HEK293 (cell line): Measurements from ENCODE around the gene GRAMD1B.

Experiments used
- CTCF ChIA-PET: fragments of 350-600 bp; formaldehyde crosslinking; extraction: SDS; loops from one replicate; lab custom pipeline; 2021; ENCODE audit warnings: antibody characterized with exemption; lab: Yijun Ruan, JAX
- POLR2A ChIA-PET: fragments of 300-600 bp; formaldehyde crosslinking; extraction: SDS; loops from one replicate; lab custom pipeline; 2020; ENCODE audit warnings: antibody characterized with exemption, inconsistent platforms; lab: Yijun Ruan, JAX
- H3K27ac ChIP-seq: fragments of 200-500 bp; sonication (Bioruptor generic); 2 replicates; pipeline ENCODE4 v1.5.1; 2014; ENCODE audit warnings: low read depth, low read length, control low read depth, inconsistent platforms; ENCODE audit errors: extremely low read depth
- H3K36me3 ChIP-seq, 2 experiments: fragments of 200-500 bp in 1 of 2; sonication (Bioruptor generic) in 1 of 2; 1 replicate in 1 of 2; 2 replicates in 1 of 2; pipeline ENCODE4 v1.5.1; 2014 to 2017; ENCODE audit warnings: inconsistent platforms in 2 of 2, low read length in 2 of 2; ENCODE audit not compliant: control insufficient read depth in 2 of 2, insufficient read depth in 1 of 2
- H3K4me1 ChIP-seq: fragments of 200-500 bp; sonication (Bioruptor generic); 2 replicates; pipeline ENCODE4 v1.5.1; 2014; ENCODE audit warnings: mild to moderate bottlenecking, low read length, inconsistent platforms; ENCODE audit not compliant: control insufficient read depth, insufficient read depth
- H3K4me3 ChIP-seq: 2 replicates; pipeline ENCODE4 v1.5.1; 2011; ENCODE audit warnings: low read depth, mild to moderate bottlenecking, control low read depth, low read length, moderate library complexity
- H3K9me3 ChIP-seq: fragments of 200-500 bp; sonication (Bioruptor generic); 2 replicates; pipeline ENCODE4 v1.5.1; 2014; ENCODE audit warnings: low read depth, low read length, inconsistent platforms; ENCODE audit not compliant: control insufficient read depth, insufficient read depth
- ATF2 ChIP-seq: fragments of 450-650 bp; formaldehyde crosslinking; IDR thresholded peaks from 2 replicates; pipeline ENCODE4 v1.5.1; 2016; ENCODE audit warnings: missing biosample characterization, missing genetic modification characterization, low read depth
- HOXA7 ChIP-seq: sonication (generic); formaldehyde crosslinking; IDR thresholded peaks from 2 replicates; pipeline ENCODE4 v1.8.1; 2022; ENCODE audit warnings: missing genetic modification reagents, borderline replicate concordance
- KLF7 ChIP-seq: fragments of 450-650 bp; formaldehyde crosslinking; IDR thresholded peaks from 2 replicates; pipeline ENCODE4 v1.5.1; 2016; ENCODE audit warnings: missing biosample characterization, missing genetic modification characterization, borderline replicate concordance
- PRDM1 ChIP-seq: fragments of 450-650 bp; formaldehyde crosslinking; IDR thresholded peaks from 2 replicates; pipeline ENCODE4; 2016; ENCODE audit warnings: missing biosample characterization, missing genetic modification characterization
- TSHZ1 ChIP-seq: fragments of 450-650 bp; formaldehyde crosslinking; IDR thresholded peaks from 2 replicates; pipeline ENCODE4 v1.5.1; 2016; ENCODE audit warnings: missing biosample characterization, missing genetic modification characterization, borderline replicate concordance
- ZBTB1 ChIP-seq: fragments of 450-650 bp; formaldehyde crosslinking; IDR thresholded peaks from 2 replicates; pipeline ENCODE4 v1.5.1; 2016; ENCODE audit warnings: missing biosample characterization, missing genetic modification characterization
- ZFP3 ChIP-seq: fragments of 450-650 bp; formaldehyde crosslinking; IDR thresholded peaks from 2 replicates; pipeline ENCODE4 v1.5.1; 2016; ENCODE audit warnings: low read depth, missing biosample characterization, missing genetic modification characterization
- ZFP37 ChIP-seq: fragments of 450-650 bp; formaldehyde crosslinking; IDR thresholded peaks from 2 replicates; pipeline ENCODE4 v1.5.1; 2016; ENCODE audit warnings: missing biosample characterization, missing genetic modification characterization
- ZNF114 ChIP-seq: fragments of 450-650 bp; formaldehyde crosslinking; IDR thresholded peaks from 2 replicates; pipeline ENCODE4 v1.5.0; 2017; ENCODE audit warnings: missing biosample characterization, missing genetic modification characterization
- ZNF140 ChIP-seq: fragments of 450-650 bp; formaldehyde crosslinking; IDR thresholded peaks from 2 replicates; pipeline ENCODE4 v1.5.1; 2016; ENCODE audit warnings: missing biosample characterization, missing genetic modification characterization
- ZNF211 ChIP-seq: fragments of 450-650 bp; formaldehyde crosslinking; IDR thresholded peaks from 2 replicates; pipeline ENCODE4 v1.5.1; 2016; ENCODE audit warnings: low read depth, missing biosample characterization, missing genetic modification characterization
- ZNF266 ChIP-seq: fragments of 450-650 bp; formaldehyde crosslinking; IDR thresholded peaks from 2 replicates; pipeline ENCODE4 v1.5.1; 2016; ENCODE audit warnings: missing biosample characterization, missing genetic modification characterization, low read depth
- ZNF423 ChIP-seq: fragments of 450-650 bp; formaldehyde crosslinking; IDR thresholded peaks from 2 replicates; pipeline ENCODE4 v1.5.1; 2016; ENCODE audit warnings: missing biosample characterization, missing genetic modification characterization
- ZNF473 ChIP-seq: fragments of 450-650 bp; formaldehyde crosslinking; IDR thresholded peaks from 2 replicates; pipeline ENCODE4 v1.5.1; 2017; ENCODE audit warnings: missing biosample characterization, missing genetic modification characterization
- ZNF48 ChIP-seq: fragments of 450-650 bp; formaldehyde crosslinking; IDR thresholded peaks from 2 replicates; pipeline ENCODE4 v1.5.1; 2016; ENCODE audit warnings: missing biosample characterization, missing genetic modification characterization
- ZNF501 ChIP-seq: fragments of 450-650 bp; formaldehyde crosslinking; IDR thresholded peaks from 2 replicates; pipeline ENCODE4 v1.5.1; 2016; ENCODE audit warnings: missing biosample characterization, missing genetic modification characterization
- ZNF510 ChIP-seq: fragments of 450-650 bp; formaldehyde crosslinking; IDR thresholded peaks from 2 replicates; pipeline ENCODE4 v1.5.1; 2018; ENCODE audit warnings: mild to moderate bottlenecking, missing genetic modification characterization, missing biosample characterization; ENCODE audit not compliant: insufficient replicate concordance
- ZNF530 ChIP-seq: fragments of 450-650 bp; formaldehyde crosslinking; IDR thresholded peaks from 2 replicates; pipeline ENCODE4 v1.5.1; 2016; ENCODE audit warnings: low read depth, missing biosample characterization, missing genetic modification characterization
- ZNF555 ChIP-seq: fragments of 450-650 bp; formaldehyde crosslinking; conservative IDR thresholded peaks from 2 replicates; pipeline ENCODE4 v1.5.1; 2017; ENCODE audit warnings: missing biosample characterization, mild to moderate bottlenecking, missing genetic modification characterization, inconsistent platforms
- ZNF585B ChIP-seq: fragments of 450-650 bp; formaldehyde crosslinking; IDR thresholded peaks from 2 replicates; pipeline ENCODE4 v1.5.1; 2016; ENCODE audit warnings: missing biosample characterization, missing genetic modification characterization
- ZNF610 ChIP-seq: fragments of 450-650 bp; formaldehyde crosslinking; IDR thresholded peaks from 2 replicates; pipeline ENCODE4 v1.5.1; 2016; ENCODE audit warnings: missing biosample characterization, missing genetic modification characterization, borderline replicate concordance
- ZNF621 ChIP-seq: fragments of 450-650 bp; formaldehyde crosslinking; IDR thresholded peaks from 2 replicates; pipeline ENCODE4 v1.5.1; 2017; ENCODE audit warnings: missing biosample characterization, missing genetic modification characterization
- ZNF707 ChIP-seq: fragments of 450-650 bp; formaldehyde crosslinking; IDR thresholded peaks from 2 replicates; pipeline ENCODE4 v1.5.1; 2016; ENCODE audit warnings: missing biosample characterization, missing genetic modification characterization
- ZSCAN23 ChIP-seq: fragments of 450-650 bp; formaldehyde crosslinking; IDR thresholded peaks from 2 replicates; pipeline ENCODE4 v1.5.1; 2016; ENCODE audit warnings: missing biosample characterization, missing genetic modification characterization
- TF ChIP-seq, protein P1 (sequence below): fragments of 450-650 bp; formaldehyde crosslinking; IDR thresholded peaks from 2 replicates; pipeline ENCODE4 v1.5.1; 2017; ENCODE audit warnings: missing biosample characterization, missing genetic modification characterization

GRAMD1B gene

GRCh38 chr11:123575441-123575840 is 145.4 kb downstream of the GRAMD1B start:
- no peaks in the 10 kb centered on the region for H3K36me3 ChIP-seq
- TF ChIP-seq, protein P1, sequence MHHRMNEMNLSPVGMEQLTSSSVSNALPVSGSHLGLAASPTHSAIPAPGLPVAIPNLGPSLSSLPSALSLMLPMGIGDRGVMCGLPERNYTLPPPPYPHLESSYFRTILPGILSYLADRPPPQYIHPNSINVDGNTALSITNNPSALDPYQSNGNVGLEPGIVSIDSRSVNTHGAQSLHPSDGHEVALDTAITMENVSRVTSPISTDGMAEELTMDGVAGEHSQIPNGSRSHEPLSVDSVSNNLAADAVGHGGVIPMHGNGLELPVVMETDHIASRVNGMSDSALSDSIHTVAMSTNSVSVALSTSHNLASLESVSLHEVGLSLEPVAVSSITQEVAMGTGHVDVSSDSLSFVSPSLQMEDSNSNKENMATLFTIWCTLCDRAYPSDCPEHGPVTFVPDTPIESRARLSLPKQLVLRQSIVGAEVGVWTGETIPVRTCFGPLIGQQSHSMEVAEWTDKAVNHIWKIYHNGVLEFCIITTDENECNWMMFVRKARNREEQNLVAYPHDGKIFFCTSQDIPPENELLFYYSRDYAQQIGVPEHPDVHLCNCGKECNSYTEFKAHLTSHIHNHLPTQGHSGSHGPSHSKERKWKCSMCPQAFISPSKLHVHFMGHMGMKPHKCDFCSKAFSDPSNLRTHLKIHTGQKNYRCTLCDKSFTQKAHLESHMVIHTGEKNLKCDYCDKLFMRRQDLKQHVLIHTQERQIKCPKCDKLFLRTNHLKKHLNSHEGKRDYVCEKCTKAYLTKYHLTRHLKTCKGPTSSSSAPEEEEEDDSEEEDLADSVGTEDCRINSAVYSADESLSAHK (tag by site-specific recombination), result no peak
- TF ChIP-seq ZNF707 (tag by site-specific recombination), result no peak
- no peak for TF ChIP-seq HOXA7 (CRISPR knock-in tag)
- no peak for TF ChIP-seq ZNF48 (tag by site-specific recombination)
- no peak for TF ChIP-seq ZNF114 (tag by site-specific recombination)
- no peak for TF ChIP-seq ZFP37 (tag by site-specific recombination)
- no peak for TF ChIP-seq ZFP3
- TF ChIP-seq ZNF473 (tag by site-specific recombination), result no peak
- no peaks in the 10 kb centered on the region for H3K4me1 ChIP-seq
- H3K4me3 ChIP-seq, result no peak overlapping the region
- POLR2A ChIA-PET, result no interaction called here
- no peaks in the 10 kb centered on the region for H3K9me3 ChIP-seq
- no peak overlapping the region for H3K27ac ChIP-seq
- CTCF ChIA-PET, result interaction anchor here (1.6 to 2.1 kb wide), 3 partner anchors 18 to 130 kb away, joined by 4 to 8 read pairs (median 5); no protein-coding TSS in a partner anchor

GRCh38 chr11:123576082-123576481 is 146.0 kb downstream of the GRAMD1B start:
- H3K27ac ChIP-seq, result no peak overlapping the region
- no peaks in the 10 kb centered on the region for H3K36me3 ChIP-seq
- no peaks in the 10 kb centered on the region for H3K9me3 ChIP-seq
- POLR2A ChIA-PET, result no interaction called here
- peak; percentile 84 for TF ChIP-seq PRDM1
- no peak for TF ChIP-seq ZSCAN23 (tag by site-specific recombination)
- TF ChIP-seq ZNF610 (tag by site-specific recombination), result no peak
- TF ChIP-seq ZNF501 (tag by site-specific recombination), result no peak
- TF ChIP-seq ZNF140, result no peak
- TF ChIP-seq ZNF530, result no peak
- no peak for TF ChIP-seq KLF7
- TF ChIP-seq, all 188 proteins: peak for 1
- Histone ChIP-seq H3K4me1 (no peaks in the 10 kb centered on the region), H3K4me3 (no peak overlapping the region)
- CTCF ChIA-PET, result interaction anchor here (0.6 to 2.1 kb wide), 26 partner anchors 8 to 276 kb away, joined by 3 to 16 read pairs (median 4); no protein-coding TSS in a partner anchor

DNA sequence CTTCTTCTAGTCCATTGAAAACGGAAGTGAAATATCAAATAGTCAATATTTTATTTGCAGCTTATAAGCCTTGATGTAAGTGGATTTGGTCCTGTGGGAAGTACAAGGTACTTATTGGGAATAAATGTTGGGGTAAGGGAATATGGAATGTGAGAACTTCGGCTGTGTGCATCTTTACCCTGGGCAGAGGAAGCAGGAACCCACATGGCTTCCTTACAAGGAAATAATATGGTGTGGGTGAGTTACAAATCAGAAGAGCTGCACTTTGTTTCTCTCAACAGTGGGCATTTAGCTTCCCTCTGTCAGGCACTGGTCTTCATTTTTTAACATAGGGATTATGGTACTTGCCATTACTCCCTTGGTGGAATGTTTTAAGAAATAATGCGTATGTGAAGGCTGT is 146.4 kb downstream of the GRAMD1B start:
- ChIA-PET CTCF (interaction anchor here (0.6 to 2.1 kb wide), 35 partner anchors 8 to 344 kb away, joined by 3 to 16 read pairs (median 4); no protein-coding TSS in a partner anchor), POLR2A (no interaction called here)
- Histone ChIP-seq H3K27ac (no peak overlapping the region), H3K4me1 (no peaks in the 10 kb centered on the region), H3K4me3 (no peak overlapping the region), H3K9me3 (no peaks in the 10 kb centered on the region), H3K36me3 (no peaks in the 10 kb centered on the region)
- TF ChIP-seq ZNF266 (tag by site-specific recombination) (no peak), ZNF211 (tag by site-specific recombination) (no peak), ZNF423 (tag by site-specific recombination) (no peak), ZNF501 (tag by site-specific recombination) (no peak), ZNF555 (tag by site-specific recombination) (no peak), ATF2 (tag by site-specific recombination) (no peak), ZBTB1 (tag by site-specific recombination) (no peak), TSHZ1 (tag by site-specific recombination) (no peak), ZNF585B (tag by site-specific recombination) (no peak), ZNF510 (tag by site-specific recombination) (no peak), ZNF621 (tag by site-specific recombination) (no peak)
